ENCODE results near the gene KRT37. TPM values are rescaled to one million over a fixed set of nuclear protein-coding genes. Genes with fewer than 3 reads are reported as not detected.

Gene KRT37
- total RNA-seq = not detected in 2 replicates

DNA sequence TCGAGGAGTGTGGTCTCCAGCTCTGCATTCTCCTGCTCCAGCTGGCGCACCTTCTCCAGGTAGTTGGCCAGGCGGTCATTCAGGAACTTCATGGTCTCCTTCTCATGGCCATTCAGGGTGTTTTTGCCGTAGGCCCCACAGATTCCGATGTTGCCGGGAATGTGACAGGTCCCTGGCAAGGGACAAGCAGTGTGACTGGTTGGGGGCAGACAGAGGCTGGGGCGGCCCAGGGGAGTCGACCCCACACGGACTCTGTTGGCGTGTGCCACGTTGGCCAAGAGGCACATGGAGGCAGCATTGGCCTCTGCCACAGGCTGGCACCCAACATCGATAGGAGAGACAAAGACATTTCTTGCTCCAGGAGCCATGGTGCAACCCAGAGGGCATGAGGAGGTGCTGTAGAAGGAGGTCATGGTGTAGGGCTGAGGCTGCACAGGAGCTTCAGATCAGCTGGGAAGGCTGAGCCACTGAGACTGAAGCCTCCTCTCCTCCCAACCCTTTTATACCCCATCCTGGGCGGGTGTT, at the start of gene KRT37:
Gene KRT37, minus strand, starts transcription at position 475 of the 525 bp plus-strand sequence. Its CDS starts 62 bp downstream, at position 413.
- intact Hi-C loops (cut with micrococcal nuclease) = no loop called here

GRCh38 chr17:41468346-41468745, 44.0 kb upstream of the KRT37 start:
- intact Hi-C loops (cut with micrococcal nuclease) = no loop called here

DNA sequence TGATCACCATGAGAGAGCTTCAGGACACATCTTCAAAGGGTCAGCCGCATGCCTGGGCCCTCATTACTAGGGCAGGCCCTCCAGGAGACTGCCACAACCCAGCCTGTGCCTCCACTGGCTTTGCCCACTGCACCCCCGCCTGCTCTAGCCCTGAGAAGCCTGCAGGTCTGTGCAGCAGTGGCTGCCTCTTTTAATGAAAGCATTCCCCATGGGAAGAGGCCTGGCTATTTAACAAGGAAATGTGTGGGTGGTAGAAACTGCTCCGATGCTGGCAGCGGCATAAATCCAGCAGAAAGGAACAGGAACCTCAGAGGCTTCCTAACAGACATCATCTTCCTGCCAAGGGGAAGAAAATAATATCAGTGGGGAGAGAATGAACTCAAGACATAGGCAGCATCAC, 43.2 kb upstream of the KRT37 start:
- intact Hi-C loops (cut with micrococcal nuclease) = no loop called here

GRCh38 chr17:41466988-41467387, 42.6 kb upstream of the KRT37 start, which contains the start of gene KRT32:
TSS of gene KRT32 (minus strand) at chr17:41467386. CDS start at chr17:41467325, 61 bp downstream.
- intact Hi-C loops (cut with micrococcal nuclease) = no loop called here

GRCh38 chr17:41464682-41465081, 40.3 kb upstream of the KRT37 start:
- intact Hi-C loops (cut with micrococcal nuclease) = no loop called here

- intact Hi-C loops (cut with micrococcal nuclease) = no loop called here
Measured at GRCh38 chr17:41464173-41464572, 39.8 kb upstream of the KRT37 start.

DNA sequence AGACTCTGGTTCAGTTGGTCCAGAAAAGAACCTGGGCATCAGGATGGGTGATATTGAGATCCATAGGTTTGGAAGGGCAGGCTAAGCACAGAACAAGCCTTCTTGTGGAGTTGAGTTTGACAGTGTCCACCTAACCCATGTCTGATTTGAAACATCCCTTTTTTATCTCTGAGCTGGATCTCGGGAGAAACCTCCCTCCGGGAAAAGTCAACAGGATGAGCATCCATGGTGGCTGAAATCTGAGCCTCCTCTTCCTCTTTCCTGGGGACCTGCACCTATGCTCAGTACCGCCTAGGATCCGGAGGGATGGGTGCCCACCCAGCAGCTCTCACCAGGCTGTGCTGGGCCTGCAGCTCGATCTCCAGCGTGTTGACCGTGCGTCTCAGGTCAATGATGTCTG, 39.4 kb upstream of the KRT37 start:
- intact Hi-C loops (cut with micrococcal nuclease) = no loop called here

DNA sequence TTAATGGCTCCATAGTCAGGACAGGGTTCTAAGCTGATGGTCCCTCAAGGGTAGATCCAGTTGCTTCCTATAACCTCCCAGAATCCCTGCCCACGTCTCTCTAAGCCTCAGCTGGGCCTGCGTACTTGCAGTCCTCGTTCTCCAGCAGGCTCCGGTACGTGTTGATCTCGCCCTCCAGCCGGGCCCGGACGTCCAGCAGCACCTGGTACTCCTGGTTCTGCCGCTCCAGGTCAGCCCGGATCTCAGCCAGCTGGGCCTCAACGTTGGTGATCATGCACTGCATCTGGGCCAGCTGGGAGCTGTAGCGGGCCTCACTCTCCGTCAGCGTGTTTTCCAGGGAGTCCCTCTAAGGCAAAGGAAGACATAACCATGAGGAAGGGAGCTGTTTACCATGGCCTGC, 38.3 kb upstream of the KRT37 start:
- intact Hi-C loops (cut with micrococcal nuclease) = no loop called here

GRCh38 chr17:41457676-41458075, 33.3 kb upstream of the KRT37 start:
- intact Hi-C loops (cut with micrococcal nuclease) = no loop called here

- intact Hi-C loops (cut with micrococcal nuclease) = no loop called here
Measured at GRCh38 chr17:41456204-41456603, 31.8 kb upstream of the KRT37 start.

GRCh38 chr17:41455236-41455635, 30.9 kb upstream of the KRT37 start:
- intact Hi-C loops (cut with micrococcal nuclease) = no loop called here

GRCh38 chr17:41453066-41453465, 28.7 kb upstream of the KRT37 start:
- intact Hi-C loops (cut with micrococcal nuclease) = no loop called here

- intact Hi-C loops (cut with micrococcal nuclease) = no loop called here
Measured at GRCh38 chr17:41452281-41452680, 27.9 kb upstream of the KRT37 start.

DNA sequence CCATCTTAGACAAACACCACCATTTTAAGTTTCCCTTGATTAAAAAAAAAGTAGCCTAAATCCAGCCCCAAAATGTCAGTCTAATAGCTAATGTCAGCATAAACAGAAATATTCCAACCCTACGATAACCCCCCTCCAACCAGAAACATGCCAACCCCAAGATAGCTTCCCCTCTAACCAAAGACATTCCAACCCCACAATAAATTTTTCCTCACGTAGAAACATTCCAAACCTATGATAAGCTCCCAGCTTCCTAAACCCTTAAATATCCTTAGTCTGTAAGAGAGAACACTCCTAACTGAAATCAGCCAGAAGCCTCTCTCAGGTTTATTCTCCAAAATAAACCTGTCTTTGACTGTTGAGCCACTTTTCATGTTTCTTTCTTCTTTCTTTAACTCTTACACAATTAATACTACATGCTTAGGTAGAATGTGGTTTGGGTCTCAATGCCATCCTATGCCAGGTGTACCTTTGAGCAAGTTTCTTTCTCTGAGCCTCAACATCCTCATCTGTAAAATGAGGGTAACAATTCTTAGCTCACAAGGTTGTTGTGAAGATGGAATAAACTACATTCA, 26.9 kb upstream of the KRT37 start:
- intact Hi-C loops (cut with micrococcal nuclease) = no loop called here

DNA sequence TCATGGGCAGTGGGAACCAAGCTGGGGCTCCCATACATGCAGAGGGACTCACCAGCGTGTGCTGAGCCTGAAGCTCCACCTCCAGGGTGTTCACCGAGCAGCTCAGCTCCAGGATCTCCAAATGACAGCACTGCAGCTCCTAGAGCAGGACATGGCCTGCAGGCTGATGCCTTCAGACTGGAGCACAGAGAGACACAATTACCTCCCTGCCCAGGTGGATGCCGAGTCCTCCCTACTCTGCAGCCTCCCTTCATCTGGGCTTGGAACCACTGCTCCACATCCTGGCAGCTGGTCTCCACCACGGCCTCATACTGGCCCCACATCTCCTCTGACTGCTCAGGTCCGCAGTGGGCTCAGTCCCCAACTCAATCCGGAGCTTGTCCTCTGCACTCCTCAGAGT, 24.6 kb upstream of the KRT37 start:
- intact Hi-C loops (cut with micrococcal nuclease) = no loop called here

GRCh38 chr17:41448506-41448905, 24.1 kb upstream of the KRT37 start:
- intact Hi-C loops (cut with micrococcal nuclease) = no loop called here

DNA sequence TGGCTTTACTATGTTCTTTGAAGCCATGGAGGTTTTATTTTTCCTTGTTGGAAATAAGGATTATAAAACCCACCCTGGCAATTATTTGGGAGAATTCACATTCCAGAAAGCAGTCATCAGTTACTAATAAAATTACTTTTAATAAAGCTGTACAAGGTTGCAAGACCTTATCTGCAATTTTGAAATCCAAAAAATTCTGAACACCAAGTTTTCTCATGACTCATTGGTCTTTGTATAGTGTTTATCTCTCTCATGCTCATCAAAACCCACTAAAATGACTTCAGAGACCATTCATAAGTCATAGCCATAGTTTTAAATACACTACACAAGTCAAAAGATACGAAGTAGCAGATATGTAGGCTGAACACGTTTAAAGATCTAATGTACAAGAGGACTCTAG, 22.4 kb upstream of the KRT37 start:
- intact Hi-C loops (cut with micrococcal nuclease) = no loop called here

- intact Hi-C loops (cut with micrococcal nuclease) = no loop called here
Measured at GRCh38 chr17:41444640-41445039, 20.3 kb upstream of the KRT37 start.

- intact Hi-C loops (cut with micrococcal nuclease) = no loop called here
Measured at GRCh38 chr17:41444186-41444585, 19.8 kb upstream of the KRT37 start.

DNA sequence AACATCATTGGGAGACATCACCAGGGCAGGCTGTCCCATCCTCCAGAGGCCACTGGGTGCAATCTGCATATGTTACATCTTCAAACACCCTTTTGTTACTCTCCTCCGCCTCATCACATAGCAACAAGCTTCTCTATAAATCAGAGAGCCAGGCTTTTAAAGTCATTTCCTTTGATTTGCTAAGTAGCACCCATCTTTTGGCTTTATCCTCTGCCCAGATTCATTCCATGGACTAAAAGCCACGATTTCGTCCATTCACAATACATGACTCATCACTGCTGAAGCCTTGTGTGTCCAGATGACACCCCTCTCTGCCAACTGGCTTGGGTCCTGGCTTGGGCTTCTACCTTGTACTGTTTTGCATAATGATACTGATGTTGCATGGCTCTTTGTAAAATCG, 18.4 kb upstream of the KRT37 start:
- intact Hi-C loops (cut with micrococcal nuclease) = no loop called here

GRCh38 chr17:41440531-41441033, 16.2 kb upstream of the KRT37 start, which contains the start of gene KRT38:
TSS of gene KRT38 (minus strand) at chr17:41440983. CDS start at chr17:41440921, 62 bp downstream.
- intact Hi-C loops (cut with micrococcal nuclease) = no loop called here

DNA sequence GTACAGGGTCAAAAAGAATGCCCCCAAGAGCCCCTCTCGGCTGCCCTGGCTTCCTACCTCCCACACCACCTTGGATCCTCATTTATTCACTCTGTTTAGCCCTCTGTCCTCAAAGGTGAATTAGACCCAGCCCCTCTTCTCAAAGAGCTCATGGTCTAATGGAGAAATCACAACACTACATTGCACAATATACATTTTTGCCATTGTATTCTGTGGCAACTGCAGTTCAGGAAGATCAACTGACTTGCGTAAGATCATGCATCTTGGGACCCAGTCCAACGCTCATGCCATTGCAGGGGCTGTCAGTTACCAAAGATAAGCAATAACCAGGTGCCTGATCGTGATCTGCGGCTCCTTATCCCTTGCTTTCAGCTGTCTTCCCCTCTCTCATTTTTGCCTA, 15.0 kb upstream of the KRT37 start:
- intact Hi-C loops (cut with micrococcal nuclease) = no loop called here

- intact Hi-C loops (cut with micrococcal nuclease) = no loop called here
Measured at GRCh38 chr17:41437769-41438168, 13.4 kb upstream of the KRT37 start.

Data from T-helper 1 cell treated with Interleukin-12 subunit alpha and Interleukin-12 subunit beta and Interleukin-4 antibody, amounts not matched to agents 30 ng/mL and 1 ng/mL, for 36 hours (primary cell).